ENCODE measurements around the gene ZCCHC3.
A peak's percentile ranks its signal among the peaks of the same experiment; 100 is the strongest.

ZCCHC3 gene

GRCh38 chr20:286508-286907 lies 10.9 kb upstream of the ZCCHC3 start:
- DNase-seq = no peak

- no peak for DNase-seq
Measured at GRCh38 chr20:288956-289692, 8.2 kb upstream of the ZCCHC3 start.

DNA sequence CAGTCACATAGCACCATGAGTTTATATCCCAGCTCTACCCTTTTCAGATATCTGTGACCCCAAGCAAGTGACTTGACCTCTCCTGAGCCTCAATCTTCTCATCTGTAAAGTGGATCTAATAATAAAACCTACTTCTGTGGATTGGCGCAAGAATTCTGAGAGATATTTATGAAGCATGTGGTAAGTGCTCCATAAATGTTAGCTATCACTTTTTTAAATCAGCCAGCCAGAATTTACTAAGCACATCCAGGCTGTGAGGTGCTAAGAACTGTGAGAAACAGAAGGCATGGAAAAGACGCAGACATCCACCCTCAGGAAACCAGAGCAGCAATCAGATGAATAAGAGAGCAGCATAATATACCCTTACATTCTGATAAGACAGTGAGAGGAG lies 7.7 kb upstream of the ZCCHC3 start:
- DNase-seq = no peak

GRCh38 chr20:290084-290831 lies 7.1 kb upstream of the ZCCHC3 start, which contains the start of gene C20orf96:
C20orf96 (minus strand) TSS chr20:290750; CDS start chr20:290610, 140 bp downstream.
- DNase-seq = peak; percentile 91

GRCh38 chr20:294602-295001 lies 2.8 kb upstream of the ZCCHC3 start:
- DNase-seq = no peak

DNA sequence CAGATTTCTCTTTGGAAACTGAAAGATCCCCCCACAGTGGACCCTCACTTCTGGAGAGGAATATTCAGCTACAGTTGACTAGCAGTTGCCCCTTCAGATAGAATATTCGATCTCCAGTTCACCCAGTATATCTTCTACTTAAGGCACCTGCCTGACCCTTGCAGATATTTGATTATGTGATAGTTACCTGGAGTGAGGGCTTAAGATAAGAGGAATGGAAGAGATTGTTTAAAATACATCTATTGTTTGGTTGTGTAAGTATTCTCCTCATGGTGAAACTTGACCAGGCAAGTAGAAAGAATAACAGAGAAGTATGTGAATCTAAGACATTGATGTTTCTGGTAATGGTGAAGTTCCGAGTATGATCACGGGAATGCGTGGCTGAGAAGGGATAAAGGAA lies 1.6 kb upstream of the ZCCHC3 start:
- DNase-seq = no peak

DNA sequence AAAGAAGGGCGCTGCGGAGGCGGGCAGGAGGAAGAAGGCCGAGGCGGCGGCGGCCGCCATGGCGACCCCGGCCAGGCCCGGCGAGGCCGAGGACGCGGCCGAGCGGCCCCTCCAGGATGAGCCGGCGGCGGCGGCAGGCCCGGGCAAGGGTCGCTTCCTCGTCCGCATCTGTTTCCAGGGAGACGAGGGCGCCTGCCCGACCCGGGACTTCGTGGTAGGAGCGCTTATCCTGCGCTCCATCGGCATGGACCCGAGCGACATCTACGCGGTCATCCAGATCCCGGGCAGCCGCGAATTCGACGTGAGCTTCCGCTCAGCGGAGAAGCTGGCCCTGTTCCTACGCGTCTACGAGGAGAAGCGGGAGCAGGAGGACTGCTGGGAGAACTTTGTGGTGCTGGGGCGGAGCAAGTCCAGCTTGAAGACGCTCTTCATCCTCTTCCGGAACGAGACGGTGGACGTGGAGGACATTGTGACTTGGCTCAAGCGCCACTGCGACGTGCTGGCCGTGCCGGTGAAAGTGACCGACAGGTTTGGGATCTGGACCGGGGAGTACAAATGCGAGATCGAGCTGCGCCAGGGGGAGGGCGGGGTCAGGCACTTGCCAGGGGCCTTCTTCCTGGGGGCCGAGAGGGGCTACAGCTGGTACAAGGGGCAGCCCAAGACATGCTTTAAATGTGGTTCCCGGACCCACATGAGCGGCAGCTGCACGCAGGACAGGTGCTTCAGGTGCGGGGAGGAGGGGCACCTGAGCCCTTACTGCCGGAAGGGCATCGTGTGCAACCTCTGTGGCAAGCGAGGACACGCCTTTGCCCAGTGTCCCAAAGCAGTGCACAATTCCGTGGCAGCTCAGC lies 780 bp downstream of the ZCCHC3 start:
- DNase-seq = peak; percentile 48

- DNase-seq = no peak
Measured at GRCh38 chr20:298776-299391, 1.5 kb downstream of the ZCCHC3 start.

DNA sequence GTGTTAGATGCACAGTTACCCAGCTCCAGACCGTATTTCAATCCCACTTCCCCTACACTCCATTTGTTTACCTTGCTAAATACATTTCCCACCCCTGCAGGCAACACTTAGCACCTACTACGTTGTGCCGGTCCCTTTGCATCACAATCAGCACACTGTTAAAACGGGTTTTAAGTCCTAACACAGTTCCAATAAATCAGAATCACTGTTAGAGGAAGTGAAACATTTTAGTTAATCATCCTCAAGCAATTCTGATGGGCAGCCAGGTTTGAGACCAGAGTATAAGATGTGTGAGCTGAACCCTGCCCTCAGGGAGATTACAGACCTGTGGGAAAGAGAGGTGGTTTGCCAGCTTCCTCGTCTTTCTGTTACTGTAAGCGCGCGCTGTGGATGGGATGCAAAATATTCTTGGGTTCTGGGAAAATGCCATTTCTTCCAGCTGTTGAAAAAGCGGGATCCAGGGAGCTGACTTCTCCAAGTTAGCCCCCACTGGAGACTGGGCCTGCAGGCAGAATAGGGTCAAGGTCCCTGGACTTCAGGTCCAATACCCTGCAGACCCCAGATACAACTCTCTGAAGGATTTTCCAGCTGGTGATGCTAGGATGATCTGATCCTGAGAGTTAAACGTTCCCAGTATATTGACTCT lies 3.1 kb downstream of the ZCCHC3 start:
- no peak for DNase-seq

DNA sequence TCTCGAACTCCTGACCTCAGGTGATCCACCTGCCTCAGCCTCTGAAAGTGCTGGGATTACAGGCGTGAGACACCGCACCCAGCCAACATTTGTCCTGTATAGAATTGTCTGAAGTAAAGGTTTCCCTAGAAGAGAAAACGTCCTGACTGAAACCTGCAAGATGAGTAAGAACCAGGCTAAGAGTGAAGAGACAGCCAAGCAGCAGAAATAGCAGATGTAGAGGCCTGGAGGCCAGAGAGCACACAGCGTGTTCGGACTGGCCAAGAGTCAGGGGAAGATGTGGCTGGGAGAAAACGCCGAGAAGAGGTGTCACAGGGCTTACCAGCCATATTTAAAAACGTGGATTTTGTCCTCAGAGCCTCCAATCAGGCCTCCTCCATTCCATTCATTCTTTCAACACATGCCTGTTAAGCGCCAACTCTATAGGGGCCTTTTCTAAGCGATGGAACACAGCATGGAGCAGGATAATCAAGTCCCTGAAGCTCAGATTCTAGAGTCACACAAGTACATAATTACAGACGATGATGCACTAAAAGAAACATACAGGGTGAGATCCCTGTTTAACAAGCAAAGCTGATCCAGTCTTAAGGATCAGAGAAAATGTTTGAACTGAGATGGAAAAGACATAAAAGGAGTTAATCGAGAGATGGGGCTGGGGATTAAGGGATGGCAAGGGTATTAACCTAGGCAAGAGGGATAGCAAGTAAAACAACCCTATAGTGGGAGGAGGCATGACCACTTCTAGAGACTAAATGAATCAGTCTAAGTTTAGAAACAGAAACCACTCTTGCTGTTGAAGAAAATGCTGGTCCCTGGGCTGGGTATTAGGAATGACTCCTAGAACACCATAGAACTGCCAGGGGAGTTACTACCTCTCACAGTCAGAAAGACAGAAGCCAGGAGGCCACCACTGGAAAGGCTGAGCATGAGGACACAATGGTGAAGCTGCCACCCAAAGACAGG lies 4.8 kb downstream of the ZCCHC3 start:
- no peak for DNase-seq

DNA sequence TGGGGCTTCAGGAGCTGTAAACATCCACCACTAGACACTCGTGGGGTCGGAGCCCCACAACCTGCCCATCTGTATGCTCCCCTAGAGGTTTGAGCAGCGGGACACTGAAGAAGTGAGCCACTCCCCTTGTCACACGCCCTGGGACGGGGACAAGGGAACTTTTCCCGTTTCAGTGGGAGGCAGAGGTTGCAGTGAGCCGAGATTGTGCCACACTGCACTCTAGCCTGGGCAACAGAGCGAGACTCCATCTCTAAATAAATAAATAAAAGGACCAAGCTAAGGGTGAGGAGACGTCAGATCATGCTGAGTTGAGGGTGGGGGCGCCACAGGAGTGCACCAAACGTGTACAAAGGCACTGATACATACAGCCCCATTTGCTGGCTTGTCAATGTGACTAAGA lies 8.4 kb downstream of the ZCCHC3 start:
- DNase-seq = no peak

DNA sequence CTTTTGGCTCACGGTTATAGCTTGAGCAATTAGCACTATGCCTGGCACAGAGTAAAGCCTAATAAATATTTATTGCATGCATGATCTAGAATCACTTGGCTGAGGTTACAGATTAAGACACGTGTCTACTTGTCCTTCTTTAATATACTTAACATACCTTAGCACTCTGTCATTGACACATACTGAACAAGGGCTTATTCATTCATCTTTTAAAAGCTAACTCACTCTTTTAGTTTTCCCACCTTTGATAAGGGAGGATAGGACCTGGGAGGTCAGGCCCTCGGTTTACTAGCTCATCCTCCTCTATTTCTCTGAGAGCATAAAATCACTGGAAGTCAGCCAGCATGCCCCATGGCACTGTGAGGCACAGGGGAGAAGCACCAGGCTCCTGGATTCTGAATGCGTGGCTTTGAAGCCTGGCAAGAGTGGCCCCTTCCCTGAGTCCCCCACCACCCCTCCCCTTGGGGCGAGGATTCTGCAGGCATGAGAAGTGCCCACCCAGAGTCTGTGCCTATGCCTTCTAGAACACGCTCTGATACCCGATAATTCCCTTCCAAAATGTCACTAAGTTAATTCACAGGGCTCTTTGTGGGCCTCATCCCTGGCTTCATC lies 11.2 kb downstream of the ZCCHC3 start:
- no peak for DNase-seq

GRCh38 chr20:309306-309840 lies 12.0 kb downstream of the ZCCHC3 start:
- no peak for DNase-seq

DNA sequence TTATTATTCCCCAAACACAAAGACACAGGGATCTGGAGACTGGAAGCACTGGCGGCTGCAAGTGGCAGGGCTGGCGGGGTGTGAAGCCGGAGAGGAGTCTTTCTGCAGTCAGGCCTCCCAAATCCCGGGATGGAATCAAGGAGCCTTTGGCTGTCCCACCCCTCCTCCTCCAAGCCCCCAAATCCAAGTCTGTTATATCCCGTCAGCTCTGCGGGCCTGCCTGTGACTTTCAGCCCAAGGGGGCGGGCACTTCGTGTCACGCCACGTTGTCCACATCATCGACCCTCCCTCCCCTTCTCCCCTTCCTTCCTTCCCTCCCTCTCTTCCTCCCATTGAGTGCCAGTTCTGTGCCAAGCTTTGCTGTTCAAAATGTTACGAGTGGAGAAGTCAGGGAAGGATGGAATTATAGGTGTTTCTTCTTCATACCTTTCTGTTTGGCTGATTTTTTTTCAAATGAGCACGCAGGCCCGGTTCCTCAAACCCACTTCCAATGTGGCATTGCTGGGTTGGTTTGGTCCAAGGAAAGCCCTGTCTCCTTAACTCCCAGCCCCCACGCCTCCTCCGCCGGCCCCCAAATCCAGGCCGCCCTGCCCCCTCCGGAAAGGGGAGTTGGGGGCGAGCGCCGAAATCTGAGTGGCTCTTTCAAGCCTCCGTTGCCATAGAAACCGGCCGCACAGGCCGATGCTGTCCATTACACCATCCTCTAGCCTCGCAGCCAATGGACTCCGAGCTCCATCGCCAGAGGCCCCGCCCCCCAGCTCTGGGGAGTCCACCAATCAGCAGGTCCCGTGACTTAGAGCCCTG lies 12.7 kb downstream of the ZCCHC3 start:
- peak; percentile 94 for DNase-seq

GRCh38 chr20:310645-311044 lies 13.3 kb downstream of the ZCCHC3 start:
- DNase-seq = no peak

GRCh38 chr20:311609-312008 lies 14.2 kb downstream of the ZCCHC3 start:
- DNase-seq = no peak

GRCh38 chr20:312067-312466 lies 14.7 kb downstream of the ZCCHC3 start:
- no peak for DNase-seq

DNA sequence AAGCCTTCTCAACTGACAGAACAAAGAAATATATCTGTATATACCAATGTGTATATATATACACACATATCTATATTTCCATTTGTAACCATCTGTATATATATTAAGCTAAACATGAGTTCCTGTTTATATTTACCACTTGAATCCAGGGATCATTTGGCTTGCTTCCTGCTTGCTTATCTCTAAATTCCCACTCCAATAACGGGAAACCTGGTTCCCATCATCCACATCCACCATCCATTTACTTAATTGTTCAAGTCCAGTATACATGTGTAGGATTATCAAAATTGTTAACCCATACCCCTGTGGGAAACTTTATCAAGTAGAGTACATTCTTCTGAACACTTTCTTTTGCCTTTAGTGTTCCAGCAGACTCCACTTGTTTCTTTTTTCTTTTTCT lies 15.5 kb downstream of the ZCCHC3 start:
- no peak for DNase-seq

- no peak for DNase-seq
Measured at GRCh38 chr20:313402-313801, 16.0 kb downstream of the ZCCHC3 start.

DNA sequence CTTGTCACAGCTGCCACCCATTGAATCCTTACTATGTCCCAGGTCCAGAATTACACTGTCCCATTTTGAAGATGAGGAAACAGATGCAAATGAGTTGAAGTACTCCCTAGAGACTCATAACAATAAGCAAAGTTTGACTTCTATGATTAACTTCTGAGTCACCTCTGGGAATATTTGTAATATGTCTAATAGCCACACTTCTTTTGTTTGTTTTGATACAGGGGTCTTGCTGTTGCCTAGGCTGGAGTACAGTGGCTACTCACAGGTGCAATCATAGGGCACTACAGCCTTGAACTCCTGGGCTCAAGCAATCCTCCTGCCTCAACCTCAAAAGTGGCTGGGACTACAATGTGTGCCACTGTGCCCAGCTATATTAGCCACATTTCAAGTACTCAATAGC lies 16.6 kb downstream of the ZCCHC3 start:
- no peak for DNase-seq
